GM18520 (cell line): Measurements from ENCODE around the gene YPEL4.

Source experiments
- ATAC-seq: cut with Tn5 transposase; IDR thresholded peaks from one replicate; pipeline ENCODE4 v1.9.1; 2021; ENCODE audit not compliant: unreplicated experiment

The YPEL4 gene

DNA sequence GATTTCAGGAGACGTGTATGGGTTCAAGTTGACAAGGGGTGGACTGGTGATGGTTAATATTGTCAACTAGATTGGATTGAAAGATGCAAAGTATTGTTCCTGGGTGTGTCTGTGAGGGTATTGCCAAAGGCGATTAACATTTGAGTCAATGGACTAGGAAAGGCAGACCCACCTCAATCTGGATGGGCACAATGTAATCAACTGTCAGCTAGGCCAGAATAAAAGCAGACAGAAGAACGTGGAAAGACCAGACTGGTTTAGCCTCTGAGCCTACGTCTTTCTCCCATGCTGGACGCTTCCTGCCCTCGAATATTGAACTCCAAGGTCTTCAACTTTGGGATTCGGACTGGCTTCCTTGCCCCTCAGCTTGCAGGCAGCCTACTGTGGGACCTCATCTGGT is 1.7 kb upstream of the YPEL4 start:
- no peak for ATAC-seq

DNA sequence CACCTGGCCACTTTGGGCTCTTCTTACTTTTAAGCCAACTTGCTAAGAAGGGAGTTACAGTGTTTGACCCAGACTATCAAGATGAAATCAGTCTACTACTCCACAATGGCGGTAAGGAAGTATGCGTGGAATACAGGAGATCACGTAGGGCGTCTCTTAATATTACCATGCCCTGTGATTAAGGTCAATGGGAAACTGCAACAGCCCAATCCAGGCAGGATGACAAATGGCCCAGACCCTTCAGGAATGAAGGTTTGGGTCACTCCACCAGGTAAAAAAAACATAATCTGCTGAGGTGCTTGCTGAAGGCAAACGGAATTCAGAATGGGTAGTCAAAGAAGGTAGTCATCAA is 1.0 kb upstream of the YPEL4 start:
- ATAC-seq = no peak

DNA sequence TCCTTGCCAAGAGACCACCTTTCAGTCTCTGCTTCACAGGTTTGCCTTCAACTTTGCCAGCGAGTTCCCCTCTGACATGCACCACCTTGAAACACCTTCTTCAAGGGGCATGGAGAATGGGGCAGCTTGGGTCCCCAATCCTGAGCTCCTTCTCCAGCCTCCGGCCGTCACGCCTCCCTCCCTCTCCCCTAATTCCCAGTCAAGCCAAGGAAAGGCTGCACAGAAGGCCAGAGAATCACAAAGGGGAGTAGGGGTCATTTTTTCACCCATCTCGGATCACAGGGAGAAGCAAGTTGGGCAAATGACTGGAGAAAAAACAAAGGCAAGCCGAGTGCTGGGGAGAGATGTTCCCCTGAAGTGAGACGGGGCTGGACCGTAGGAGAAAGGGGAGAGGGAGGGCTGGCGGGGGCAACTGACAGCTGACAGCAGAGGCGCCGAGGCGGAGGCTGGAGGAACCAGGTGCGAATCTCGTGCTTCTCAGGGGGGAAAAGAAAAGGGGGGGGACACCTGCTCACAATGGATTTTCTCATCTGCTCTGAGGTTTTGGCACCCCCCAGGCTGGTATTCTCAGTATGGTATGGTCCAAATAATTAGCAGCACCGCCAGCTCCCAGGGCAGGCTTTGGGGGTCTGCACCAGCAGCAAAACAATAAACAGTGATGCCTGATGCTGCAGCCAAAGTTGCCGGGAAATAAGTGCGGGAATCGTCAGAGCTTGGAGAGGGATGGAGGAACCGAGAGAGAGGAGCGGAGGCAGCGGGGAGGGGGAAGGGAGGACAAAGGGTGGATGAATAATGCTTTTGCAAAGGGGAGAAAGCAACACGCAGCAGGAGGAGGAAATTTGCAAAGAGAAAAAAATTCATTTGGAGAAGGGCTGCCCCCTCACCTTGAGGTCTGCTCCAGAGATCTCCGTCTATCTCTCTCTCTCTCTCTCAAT is 644 bp downstream of the YPEL4 start:
- ATAC-seq = no peak

DNA sequence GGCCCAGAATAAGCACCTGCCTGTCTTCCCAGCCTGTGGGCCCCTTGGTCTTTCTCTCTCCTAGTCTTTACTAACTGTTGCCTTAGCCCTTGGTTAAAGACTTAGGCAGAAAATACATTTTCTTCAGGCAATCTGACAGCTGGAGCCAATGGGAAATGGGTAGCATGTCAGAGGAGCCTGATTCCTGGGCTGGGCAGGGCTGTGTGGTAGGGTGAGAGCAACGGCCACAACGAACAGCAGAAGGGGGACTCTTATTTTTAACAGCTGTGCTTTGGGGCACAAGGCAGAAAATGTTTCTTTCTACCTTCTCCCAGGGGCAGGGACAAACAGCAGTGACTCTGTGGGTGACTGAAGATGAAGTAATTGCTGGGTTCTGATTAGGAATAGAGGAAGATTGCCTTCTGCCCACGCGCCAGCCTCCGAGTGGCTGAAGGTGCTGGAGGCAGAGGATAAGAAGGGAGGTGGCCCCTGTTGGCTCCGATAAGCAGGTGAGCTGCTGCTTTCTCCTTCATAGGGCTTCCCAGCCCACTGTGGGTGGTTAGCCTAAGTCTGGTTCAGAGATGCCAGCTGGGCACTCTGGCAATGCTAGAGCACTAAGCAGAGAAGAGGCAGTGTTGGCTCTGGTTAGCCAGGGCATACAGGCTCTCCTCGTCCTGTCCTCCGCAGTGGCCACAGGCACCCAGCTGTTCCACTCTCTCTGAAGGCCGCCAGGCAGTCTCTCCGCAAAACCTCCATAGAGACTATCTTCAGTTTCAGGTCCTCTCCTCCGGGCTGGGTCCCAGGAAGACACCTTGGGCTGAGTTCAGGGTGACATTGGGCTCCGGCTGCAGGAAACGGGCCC is 1.5 kb downstream of the YPEL4 start:
- no peak for ATAC-seq

DNA sequence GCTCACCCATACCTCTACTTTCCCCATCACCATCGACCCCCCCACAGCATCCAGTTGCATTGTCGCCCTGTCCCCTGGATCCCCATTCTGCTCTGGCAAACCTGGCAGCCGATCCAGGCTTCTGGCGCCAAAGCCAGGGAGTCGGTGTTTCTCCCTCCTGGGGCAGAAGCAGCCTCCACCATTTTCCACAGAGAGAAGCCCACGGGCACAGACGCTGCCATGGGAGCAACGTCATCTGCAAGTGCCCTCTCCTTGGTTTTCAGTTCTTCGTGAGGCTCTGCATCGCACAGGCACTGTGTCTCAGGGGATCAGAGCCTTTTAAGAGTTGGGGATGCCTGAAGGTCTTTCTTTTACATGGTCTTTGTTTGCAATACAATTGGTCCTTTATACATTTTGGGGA is 2.3 kb downstream of the YPEL4 start:
- no peak for ATAC-seq

DNA sequence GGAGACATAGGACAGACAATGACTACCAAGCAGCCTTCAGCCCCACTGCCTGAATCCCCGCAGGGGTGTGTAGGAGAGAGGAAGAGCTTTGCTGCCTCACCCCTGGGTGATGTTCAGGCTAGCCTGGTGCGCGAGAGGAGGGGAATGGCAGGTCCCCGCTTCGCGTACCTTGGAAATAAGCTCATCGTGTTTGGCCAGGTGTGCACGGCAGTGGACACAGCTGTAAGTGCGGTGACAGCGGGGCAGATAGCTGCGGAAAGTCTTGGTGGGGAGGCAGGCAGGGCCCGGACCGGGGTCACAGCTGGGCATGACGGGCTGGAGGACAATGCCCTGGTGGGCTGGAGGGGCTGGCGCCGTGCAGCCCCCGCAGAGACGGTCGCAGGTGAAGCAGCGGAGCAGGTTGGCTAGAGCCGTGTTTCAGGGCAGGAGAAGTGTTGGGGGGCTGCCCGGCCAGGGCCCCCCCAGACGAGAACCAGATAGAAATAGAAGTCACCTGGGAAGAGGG is 2.9 kb downstream of the YPEL4 start:
- no peak for ATAC-seq

DNA sequence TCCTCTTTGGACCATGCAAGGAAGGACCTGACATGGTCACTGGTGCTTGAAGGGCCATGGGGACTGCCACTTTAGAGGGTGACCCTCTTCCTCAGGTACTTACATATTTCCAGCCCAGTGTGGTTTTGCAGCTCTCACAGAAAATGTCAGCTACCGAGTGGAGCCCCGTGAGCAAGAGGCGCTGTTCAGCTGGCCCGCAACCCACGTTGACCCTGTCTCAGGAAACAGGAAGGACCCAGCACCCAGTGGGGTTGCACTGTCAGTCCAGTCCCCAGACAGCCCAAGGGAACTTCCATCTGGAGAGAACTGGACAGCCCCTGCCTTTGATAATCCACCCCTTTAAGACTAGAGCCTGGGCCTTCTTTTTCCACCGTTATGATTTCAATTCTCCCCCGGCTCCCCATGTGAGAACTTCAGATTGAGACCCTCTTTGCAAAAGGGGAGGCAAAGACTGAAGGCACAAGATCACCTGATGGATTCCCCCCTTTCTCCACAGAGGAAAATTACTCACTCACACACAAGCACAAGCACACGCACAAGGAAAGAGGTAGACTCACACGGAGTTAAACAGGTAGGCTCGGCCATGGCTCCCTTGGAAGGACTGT is 3.4 kb downstream of the YPEL4 start:
- ATAC-seq = no peak

DNA sequence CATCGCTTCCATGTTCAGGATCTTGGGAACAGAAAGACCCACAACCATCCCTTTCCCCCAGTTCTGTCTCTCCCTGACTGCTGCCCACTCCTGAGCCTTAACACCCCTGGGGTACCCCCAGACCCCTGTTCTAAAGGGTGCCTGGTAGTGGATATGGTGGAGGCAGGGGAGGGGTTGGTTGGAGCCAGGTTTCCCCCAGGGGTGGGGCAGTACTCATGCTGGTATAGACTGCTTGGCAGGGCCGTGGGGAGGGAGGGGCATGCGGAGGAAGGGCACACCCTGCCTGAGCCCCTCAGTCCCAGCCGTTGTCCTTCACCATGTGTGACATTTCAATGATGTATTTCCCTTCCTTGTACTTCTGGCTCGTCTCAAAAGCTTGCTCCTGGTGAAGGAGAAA is 4.0 kb downstream of the YPEL4 start:
- no peak for ATAC-seq

DNA sequence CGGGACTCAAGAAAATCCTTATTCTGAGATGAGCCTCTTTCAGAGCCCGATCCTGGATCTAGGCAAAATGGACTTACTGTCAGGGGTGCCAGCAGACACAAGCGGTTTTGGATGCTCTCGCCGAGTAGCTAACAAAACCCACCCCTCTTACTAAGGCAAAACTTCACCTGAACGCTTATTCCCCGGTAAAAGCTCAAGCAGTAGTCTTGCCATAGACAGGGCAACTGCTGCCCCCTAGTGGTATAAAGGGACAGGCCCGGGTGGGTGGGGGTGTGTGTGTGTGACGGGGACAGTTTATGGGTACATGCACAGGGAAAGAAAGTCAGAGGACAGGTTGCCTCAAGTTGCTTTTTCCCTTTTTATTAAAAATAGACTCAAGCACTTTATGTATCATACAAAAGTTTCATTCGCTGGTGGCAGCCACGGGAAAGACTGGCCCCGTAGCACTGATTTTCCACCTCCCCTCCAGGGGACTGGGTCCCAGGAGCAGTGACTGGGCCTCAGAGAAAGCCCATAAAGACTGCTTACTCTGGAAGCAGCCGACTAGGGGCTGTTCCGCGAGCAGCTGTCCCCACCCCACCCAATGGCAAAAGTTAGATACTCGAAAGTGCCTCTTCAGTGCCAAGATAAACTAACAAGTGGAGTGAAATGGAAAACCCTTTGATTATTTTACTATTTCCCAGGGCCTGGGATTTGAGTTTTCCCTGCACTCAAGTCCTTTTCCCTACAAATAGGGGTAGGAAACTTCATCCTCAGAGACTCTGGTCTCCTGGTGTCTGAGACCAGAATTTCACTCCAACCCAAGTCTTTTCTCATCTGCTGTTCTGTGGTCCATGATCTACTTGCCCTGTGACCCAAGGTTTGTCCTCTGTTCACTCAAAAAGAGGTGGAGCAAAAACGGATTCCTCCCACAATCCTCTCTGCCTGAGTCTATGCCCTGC is 4.7 kb downstream of the YPEL4 start:
- ATAC-seq = no peak

DNA sequence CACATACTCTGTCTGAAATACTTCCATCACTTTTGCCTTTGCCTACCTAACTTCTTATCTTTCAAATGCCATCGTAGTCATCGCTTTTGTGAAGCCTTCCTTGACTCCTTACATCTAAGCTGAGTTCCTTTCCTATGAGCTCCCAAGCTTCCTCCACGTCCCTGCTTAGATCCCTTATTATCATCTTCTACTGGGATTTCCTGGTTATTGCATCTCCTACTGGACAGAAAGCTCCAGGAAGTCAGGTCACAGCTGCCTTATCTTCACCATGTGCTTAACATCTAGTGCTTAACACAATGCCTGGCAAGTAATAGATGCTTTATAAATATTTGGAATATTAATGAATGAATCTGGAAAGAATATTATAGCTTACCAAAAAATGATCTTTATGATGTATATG is 5.9 kb downstream of the YPEL4 start:
- no peak for ATAC-seq

DNA sequence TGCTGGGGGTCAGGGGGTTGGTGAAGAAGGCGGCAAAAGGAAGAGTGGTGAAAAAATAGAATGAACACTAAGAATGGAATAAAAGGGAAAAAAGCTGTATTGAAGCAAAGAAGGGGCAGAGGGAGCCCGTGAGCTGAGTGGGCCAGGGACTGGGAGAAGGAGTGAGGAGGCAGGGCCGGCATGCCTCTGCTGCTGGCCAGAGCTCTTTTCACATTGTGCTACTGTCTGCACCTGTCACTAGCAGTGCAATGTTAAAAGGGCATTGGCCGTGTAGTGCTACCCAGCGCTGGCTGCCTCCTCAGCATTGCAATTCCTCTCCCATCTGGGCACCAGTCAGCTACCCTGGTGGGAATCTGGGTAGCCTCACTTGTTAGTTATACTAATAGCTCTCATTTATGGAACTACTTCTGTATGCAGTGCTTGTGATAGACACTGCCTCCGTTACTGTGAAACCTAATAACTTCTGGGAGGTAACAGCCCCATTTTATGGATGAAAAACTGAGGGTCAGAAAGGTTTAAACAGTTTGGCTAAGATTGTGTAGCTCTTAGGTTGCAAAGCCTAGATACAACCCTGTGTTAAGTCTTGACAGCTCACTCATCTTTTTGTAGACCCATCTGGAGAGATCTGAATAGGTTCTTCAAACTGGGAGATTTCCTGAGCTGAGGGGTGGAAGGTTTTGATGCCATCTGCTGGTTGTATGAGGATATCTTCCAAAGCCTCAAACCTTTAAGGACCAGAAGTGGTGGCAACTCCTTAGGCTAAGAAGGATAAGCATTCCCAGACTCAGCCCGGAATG is 8.5 kb downstream of the YPEL4 start:
- no peak for ATAC-seq

DNA sequence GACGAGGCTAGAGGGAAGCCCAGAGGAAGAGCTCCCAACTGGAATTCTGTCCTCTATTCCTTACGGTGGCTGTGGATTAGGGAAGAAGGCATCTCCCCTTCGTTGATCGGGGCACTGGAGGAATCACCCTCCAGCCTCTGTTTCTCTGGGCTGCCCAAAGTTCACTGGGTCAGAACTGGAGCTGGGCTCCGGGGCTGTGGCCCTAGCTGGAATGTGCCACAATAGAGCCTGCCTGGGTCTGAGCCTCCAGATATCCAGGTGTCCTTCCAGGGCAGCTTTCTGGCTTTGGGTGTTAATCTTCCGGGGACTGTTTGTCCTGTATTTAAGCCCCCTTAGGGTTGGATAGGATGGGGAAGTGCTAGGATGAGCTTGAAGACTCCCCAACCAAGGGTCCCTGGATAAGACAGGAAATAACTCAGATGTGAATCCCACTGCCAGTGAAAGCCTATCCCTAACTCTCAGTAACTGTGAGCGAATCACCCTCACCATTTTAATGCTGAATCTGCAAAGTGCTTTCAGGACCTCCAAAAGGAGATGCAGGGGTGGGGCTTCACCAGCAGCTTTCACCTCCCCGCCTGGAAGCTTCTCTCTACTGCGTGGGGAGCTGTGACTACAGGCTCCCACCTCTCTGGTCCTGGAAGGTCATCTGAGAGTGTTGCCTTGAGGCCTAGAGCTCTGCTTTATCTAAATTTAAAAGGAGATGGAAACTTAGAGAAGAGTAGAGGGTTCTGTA is 9.5 kb downstream of the YPEL4 start:
- no peak for ATAC-seq

DNA sequence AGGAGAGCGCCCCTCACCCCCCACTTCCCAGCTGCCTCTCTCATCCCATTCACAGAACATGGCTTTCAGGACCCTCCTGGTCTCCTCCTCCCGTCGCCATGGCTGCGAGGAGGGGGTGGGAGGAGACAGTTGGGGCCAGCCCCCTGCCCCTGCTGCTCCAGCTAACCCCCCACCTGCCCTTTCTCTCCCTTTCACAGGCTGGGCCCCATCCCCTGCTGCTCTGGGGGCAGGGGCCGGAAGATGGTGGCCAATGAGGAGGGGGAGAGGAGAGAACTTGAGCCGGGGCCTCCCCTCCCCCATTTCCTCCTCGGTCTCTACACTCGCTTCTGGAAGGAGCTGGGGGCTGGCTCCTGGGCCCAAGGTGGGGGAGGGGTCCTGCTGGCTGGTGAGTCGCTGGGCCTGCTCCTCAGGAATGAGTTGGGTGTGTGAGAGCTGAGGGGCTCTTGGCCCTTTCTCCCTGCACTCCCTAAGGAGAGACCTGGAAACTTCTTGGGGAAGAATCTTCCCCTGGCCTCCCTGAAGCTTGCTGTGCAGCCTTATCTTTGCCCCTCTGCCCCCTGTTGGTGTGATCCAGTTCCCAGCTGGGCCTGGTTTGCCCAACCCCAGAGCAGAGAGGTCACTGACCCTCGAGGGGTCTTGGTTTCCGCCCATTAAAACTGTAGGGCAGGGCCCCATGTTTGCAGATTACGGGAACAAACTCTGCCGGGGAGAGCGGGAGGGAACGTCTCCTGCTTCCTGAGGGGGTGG is 10.2 kb downstream of the YPEL4 start:
- no peak for ATAC-seq

DNA sequence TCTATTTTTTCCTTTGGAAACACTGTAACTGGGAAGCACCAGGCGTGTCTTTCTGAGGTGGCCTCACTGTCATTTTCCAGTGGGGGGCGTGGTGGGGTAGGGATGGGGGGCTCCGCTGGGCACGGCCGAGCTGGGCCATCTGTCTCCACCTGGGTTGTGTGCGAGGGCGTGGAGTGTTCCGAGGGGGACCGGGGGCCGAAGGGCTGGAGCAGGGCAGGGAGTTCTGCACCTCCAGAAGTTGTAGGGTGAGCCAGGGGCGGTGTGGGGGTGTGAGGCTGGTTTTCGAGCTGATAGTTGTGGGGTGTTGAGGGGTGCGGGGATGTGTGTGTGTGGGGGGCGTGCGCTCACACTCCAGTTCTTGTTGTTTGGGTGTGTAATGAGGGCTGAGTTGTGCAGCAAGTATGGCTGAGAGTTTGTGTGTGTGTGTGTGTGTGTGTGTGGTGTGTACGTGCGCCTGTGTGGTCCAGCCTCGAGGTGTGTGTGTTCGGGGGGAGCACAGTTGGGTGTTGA is 10.8 kb downstream of the YPEL4 start:
- no peak for ATAC-seq

DNA sequence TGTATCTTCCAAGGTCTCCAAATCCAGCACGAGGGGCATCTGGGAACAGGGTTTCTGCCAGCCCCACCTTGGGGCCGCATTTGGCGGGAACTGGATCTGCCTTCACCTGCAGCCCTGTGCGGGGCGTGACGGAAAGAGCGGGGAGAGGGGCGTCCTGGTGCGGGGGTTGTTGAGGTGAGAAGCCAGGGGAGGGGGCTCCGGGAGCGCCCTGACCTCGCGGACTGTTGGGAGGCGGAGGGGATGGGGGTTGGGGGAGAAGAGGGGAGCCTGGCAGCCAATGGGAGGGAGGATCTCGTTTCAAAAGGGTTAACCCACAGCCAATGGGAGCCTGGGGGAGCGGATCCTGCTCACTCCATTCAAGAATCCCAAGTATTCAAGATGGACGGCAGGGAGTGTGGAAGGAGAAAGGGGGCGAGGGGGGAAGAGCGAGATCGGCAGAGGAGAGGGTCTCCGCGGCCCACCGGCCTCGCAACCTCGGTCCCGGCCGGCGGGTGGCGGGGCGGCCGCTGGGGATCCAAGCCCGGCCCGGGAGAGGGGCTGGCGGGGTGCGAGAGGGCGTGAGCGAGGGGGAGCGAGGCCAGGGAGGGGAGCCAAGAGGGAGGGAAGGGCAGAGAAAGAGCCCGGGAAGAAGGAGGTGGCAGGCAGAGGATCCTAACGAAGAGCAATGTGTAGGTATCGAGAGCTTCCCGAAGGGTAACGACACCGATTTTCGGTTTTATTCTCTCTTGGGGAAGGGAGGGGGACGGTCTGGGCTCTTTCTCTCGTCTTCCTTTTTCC is 11.5 kb downstream of the YPEL4 start:
- no peak for ATAC-seq

DNA sequence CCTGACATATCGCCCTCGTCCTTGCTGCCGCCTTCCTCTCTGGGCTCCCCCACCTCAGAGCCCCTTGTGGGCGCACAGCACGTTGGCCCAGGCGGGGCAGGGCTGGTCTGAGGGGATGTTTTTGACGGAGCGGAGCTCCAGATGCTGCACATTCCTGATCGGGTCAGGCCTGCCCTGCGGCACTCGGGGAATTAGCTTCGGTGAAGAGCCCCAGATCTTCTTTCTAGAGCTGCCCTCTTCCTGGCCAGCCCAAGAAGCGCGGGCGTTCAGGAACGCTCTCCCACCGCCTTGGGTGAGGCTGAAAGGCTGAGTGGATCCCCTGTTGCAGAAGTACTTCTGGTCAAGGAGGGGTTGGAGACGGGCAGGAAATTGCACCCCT is 12.1 kb downstream of the YPEL4 start:
- no peak for ATAC-seq

DNA sequence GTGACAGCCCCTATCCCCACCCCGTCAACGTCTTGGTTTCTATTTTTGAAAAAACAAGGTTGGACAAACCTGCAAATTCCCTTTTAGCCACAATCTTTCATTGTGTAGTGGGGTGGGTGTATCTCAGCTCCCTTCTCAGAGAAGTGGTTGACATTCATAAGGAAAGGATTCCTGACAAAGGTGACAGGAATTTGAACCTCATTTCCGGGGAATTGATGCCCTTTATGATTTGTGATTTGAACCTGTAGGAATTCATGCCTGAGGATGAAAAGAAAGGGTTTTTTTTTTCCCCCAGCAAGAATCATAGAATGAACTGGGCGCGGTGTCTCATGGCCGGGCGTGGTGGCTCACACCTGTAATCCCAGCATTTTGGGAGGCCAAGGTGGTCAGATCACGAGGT is 14.5 kb downstream of the YPEL4 start:
- ATAC-seq = no peak
